Measurements from ENCODE around the gene TSHZ3. TPM values are rescaled to one million over a fixed set of nuclear protein-coding genes. Genes with fewer than 3 reads are reported as not detected.

TSHZ3 gene
- total RNA-seq, 1 donor from 2014 or later = 6.3 TPM

DNA sequence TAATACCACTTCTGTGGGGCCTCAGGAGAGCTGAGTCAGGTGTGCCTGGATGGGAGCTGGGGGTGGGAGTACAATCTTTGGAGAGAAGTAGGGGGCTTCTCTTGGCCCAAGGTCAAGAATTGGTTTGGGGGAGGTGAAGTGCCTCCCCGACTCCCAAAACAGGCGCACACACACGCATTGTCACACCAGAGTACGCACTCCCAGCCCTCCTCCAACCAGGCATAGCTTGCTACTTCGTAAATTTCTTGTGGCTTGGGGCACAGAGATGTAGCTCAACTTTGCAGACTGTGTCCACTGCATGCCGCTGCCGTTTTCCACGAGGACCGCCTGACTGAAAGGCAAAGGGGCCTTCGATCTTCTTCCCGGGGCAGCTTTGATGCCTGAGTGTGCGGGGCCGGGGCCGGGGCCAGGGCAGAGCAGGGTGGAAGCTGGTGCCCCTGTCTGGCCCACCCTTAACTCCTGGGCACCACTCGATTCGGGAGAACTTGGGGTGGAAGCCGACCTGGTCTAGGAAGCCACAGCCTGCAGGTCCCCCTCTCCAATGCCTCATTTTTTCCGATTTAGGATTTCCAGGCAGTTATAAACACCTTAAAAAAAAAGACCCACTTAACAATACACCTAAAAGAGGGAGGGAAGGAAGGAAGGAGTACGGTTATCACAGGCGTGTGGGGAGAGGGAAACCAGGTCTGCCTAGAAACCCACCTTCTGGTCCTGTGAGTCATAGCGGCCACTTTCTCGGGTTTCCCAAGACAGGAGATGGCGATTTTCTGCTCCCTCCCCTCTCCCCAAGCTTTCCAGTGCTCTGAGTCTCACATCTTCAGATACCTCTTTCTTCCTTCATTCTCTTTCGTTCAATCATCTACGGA, 5.8 kb upstream of the TSHZ3 start:
- H3K4me1 ChIP-seq (ENCODE audit: control insufficient read depth in 3 of 3, insufficient read depth in 3 of 3, low read length in 3 of 3) = peaks cover 9 to 15% (median 12%) of the 10 kb centered on the region in 3 donors
- H3K4me3 ChIP-seq (ENCODE audit: low read length in 3 of 3) = no peak overlapping the region
- H3K36me3 ChIP-seq (ENCODE audit: control insufficient read depth in 3 of 3, insufficient read depth in 3 of 3, low read length in 3 of 3) = no peaks in the 10 kb centered on the region
- H3K9me3 ChIP-seq (ENCODE audit: control insufficient read depth in 3 of 3, low read length in 3 of 3) = no peaks in the 10 kb centered on the region
- no peak overlapping the region for H3K27ac ChIP-seq (ENCODE audit: low read depth, low read length)
- H3K27me3 ChIP-seq (ENCODE audit: control insufficient read depth in 3 of 3, insufficient read depth in 3 of 3, low read length in 3 of 3) = peaks cover 34 to 53% (median 42%) of the 10 kb centered on the region in 3 donors
- H3K9ac ChIP-seq (ENCODE audit: low read depth in 1 of 3, low read length in 3 of 3) = no peak overlapping the region

GRCh38 chr19:31354316-31354715, 5.1 kb upstream of the TSHZ3 start:
- Histone ChIP-seq H3K9ac (ENCODE audit: low read depth in 1 of 3, low read length in 3 of 3) (no peak overlapping the region), H3K36me3 (ENCODE audit: control insufficient read depth in 3 of 3, insufficient read depth in 3 of 3, low read length in 3 of 3) (no peaks in the 10 kb centered on the region), H3K27me3 (ENCODE audit: control insufficient read depth in 3 of 3, insufficient read depth in 3 of 3, low read length in 3 of 3) (peaks cover 34 to 53% (median 42%) of the 10 kb centered on the region in 3 donors), H3K4me3 (ENCODE audit: low read length in 3 of 3) (no peak overlapping the region), H3K4me1 (ENCODE audit: control insufficient read depth in 3 of 3, insufficient read depth in 3 of 3, low read length in 3 of 3) (peaks cover 9 to 15% (median 12%) of the 10 kb centered on the region in 3 donors), H3K27ac (ENCODE audit: low read depth, low read length) (no peak overlapping the region), H3K9me3 (ENCODE audit: control insufficient read depth in 3 of 3, low read length in 3 of 3) (no peaks in the 10 kb centered on the region)

DNA sequence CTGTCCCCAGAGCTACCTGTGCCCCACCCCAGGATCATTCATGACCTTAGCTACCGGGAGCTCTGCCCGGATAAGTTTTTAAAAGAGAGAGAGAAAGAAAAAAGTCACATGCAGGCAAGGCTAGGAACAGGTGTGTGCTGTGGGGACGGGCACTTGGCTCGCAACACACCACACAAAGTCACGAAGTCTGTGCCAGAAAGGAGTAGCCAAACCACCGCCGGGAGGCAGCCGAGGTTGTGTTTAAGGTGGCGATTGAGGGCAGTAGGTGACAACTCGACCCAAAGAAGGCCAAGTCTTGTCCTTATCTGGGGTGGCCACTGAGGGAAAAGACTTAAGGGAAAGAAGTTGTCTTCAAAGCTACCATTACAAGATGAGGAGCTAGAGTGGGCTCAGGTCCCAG, 4.6 kb upstream of the TSHZ3 start:
- Histone ChIP-seq H3K4me1 (ENCODE audit: control insufficient read depth in 3 of 3, insufficient read depth in 3 of 3, low read length in 3 of 3) (peaks cover 9 to 16% (median 12%) of the 10 kb centered on the region in 3 donors), H3K9me3 (ENCODE audit: control insufficient read depth in 3 of 3, low read length in 3 of 3) (no peaks in the 10 kb centered on the region), H3K9ac (ENCODE audit: low read depth in 1 of 3, low read length in 3 of 3) (no peak overlapping the region), H3K4me3 (ENCODE audit: low read length in 3 of 3) (no peak overlapping the region), H3K27ac (ENCODE audit: low read depth, low read length) (no peak overlapping the region), H3K27me3 (ENCODE audit: control insufficient read depth in 3 of 3, insufficient read depth in 3 of 3, low read length in 3 of 3) (peaks cover 34 to 53% (median 42%) of the 10 kb centered on the region in 3 donors), H3K36me3 (ENCODE audit: control insufficient read depth in 3 of 3, insufficient read depth in 3 of 3, low read length in 3 of 3) (no peaks in the 10 kb centered on the region)

GRCh38 chr19:31352782-31353651, 3.8 kb upstream of the TSHZ3 start:
- H3K27ac ChIP-seq (ENCODE audit: low read depth, low read length) = no peak overlapping the region
- peaks cover 34 to 50% (median 44%) of the 10 kb centered on the region in 3 donors for H3K27me3 ChIP-seq (ENCODE audit: control insufficient read depth in 3 of 3, insufficient read depth in 3 of 3, low read length in 3 of 3)
- peaks cover 11 to 24% (median 16%) of the 10 kb centered on the region in 3 donors for H3K4me1 ChIP-seq (ENCODE audit: control insufficient read depth in 3 of 3, insufficient read depth in 3 of 3, low read length in 3 of 3)
- H3K9me3 ChIP-seq (ENCODE audit: control insufficient read depth in 3 of 3, low read length in 3 of 3) = no peaks in the 10 kb centered on the region
- H3K9ac ChIP-seq (ENCODE audit: low read depth in 1 of 3, low read length in 3 of 3) = no peak overlapping the region
- no peaks in the 10 kb centered on the region for H3K36me3 ChIP-seq (ENCODE audit: control insufficient read depth in 3 of 3, insufficient read depth in 3 of 3, low read length in 3 of 3)
- H3K4me3 ChIP-seq (ENCODE audit: low read length in 3 of 3) = no peak overlapping the region

- H3K36me3 ChIP-seq (ENCODE audit: control insufficient read depth in 3 of 3, insufficient read depth in 3 of 3, low read length in 3 of 3) = no peaks in the 10 kb centered on the region
- H3K9ac ChIP-seq (ENCODE audit: low read depth in 1 of 3, low read length in 3 of 3) = no peak overlapping the region
- no peaks in the 10 kb centered on the region for H3K9me3 ChIP-seq (ENCODE audit: control insufficient read depth in 3 of 3, low read length in 3 of 3)
- H3K27me3 ChIP-seq (ENCODE audit: control insufficient read depth in 3 of 3, insufficient read depth in 3 of 3, low read length in 3 of 3) = peaks cover 32 to 48% (median 46%) of the 10 kb centered on the region in 3 donors
- peaks cover 16 to 28% (median 17%) of the 10 kb centered on the region in 3 donors for H3K4me1 ChIP-seq (ENCODE audit: control insufficient read depth in 3 of 3, insufficient read depth in 3 of 3, low read length in 3 of 3)
- H3K27ac ChIP-seq (ENCODE audit: low read depth, low read length) = no peak overlapping the region
- H3K4me3 ChIP-seq (ENCODE audit: low read length in 3 of 3) = peak overlapping the region in 1 of 3 donors; percentile 69
These were observed 3.1 kb upstream of the TSHZ3 start for GRCh38 chr19:31352296-31352781.

DNA sequence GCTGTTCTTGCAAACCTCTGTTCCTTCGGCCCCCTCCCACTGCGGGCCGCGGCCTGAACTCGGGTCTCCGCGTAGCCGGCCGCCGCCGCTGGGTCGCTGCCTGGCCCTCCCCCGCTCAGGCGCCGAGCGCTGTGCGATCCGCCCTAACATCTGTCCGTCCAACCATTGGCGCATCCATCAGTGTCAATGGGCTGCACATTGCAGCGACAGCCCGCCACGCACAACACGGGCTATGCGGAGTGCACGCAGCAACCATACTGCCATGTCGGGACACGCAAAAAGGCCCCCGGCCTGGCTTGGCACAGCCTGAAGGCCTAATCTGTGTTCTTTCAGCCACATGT, 2.6 kb upstream of the TSHZ3 start:
- Histone ChIP-seq H3K9ac (ENCODE audit: low read depth in 1 of 3, low read length in 3 of 3) (peak overlapping the region; percentile 20 to 76 (median 70)), H3K27ac (ENCODE audit: low read depth, low read length) (no peak overlapping the region), H3K4me1 (ENCODE audit: control insufficient read depth in 3 of 3, insufficient read depth in 3 of 3, low read length in 3 of 3) (peaks cover 16 to 28% (median 17%) of the 10 kb centered on the region in 3 donors), H3K27me3 (ENCODE audit: control insufficient read depth in 3 of 3, insufficient read depth in 3 of 3, low read length in 3 of 3) (peaks cover 30 to 46% (median 46%) of the 10 kb centered on the region in 3 donors), H3K36me3 (ENCODE audit: control insufficient read depth in 3 of 3, insufficient read depth in 3 of 3, low read length in 3 of 3) (no peaks in the 10 kb centered on the region), H3K4me3 (ENCODE audit: low read length in 3 of 3) (peak overlapping the region; percentile 69 to 78 (median 74)), H3K9me3 (ENCODE audit: control insufficient read depth in 3 of 3, low read length in 3 of 3) (no peaks in the 10 kb centered on the region)

- no peaks in the 10 kb centered on the region for H3K9me3 ChIP-seq (ENCODE audit: control insufficient read depth in 3 of 3, low read length in 3 of 3)
- no peaks in the 10 kb centered on the region for H3K36me3 ChIP-seq (ENCODE audit: control insufficient read depth in 3 of 3, insufficient read depth in 3 of 3, low read length in 3 of 3)
- peak overlapping the region; percentile 68 to 76 (median 70) for H3K9ac ChIP-seq (ENCODE audit: low read depth in 1 of 3, low read length in 3 of 3)
- H3K4me3 ChIP-seq (ENCODE audit: low read length in 3 of 3) = peak overlapping the region; percentile 69 to 78 (median 74)
- peaks cover 16 to 28% (median 17%) of the 10 kb centered on the region in 3 donors for H3K4me1 ChIP-seq (ENCODE audit: control insufficient read depth in 3 of 3, insufficient read depth in 3 of 3, low read length in 3 of 3)
- H3K27ac ChIP-seq (ENCODE audit: low read depth, low read length) = peak overlapping the region; percentile 36
- peaks cover 25 to 46% (median 42%) of the 10 kb centered on the region in 3 donors for H3K27me3 ChIP-seq (ENCODE audit: control insufficient read depth in 3 of 3, insufficient read depth in 3 of 3, low read length in 3 of 3)
These were observed 2.0 kb upstream of the TSHZ3 start for GRCh38 chr19:31351056-31351854.

DNA sequence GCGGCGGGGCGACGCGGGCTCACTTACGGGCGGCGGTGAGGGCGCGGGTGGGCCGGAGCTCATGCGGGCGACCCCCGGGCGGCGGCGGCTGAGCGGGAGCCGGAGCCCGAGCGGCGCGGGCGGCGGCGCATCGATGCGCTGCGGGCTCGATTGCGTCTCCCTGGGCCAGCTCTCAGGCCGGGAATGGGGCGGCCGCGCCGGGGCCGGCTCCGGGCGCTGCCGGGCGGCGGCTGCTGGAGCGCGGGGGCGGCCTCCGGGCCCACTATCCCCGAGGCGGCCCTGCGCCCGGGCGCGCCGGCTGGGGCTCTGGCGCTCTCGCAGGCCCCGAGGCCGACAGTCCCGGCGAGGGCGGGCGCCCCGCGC, 1.4 kb upstream of the TSHZ3 start:
- Histone ChIP-seq H3K4me3 (ENCODE audit: low read length in 3 of 3) (peak overlapping the region; percentile 69 to 78 (median 74)), H3K36me3 (ENCODE audit: control insufficient read depth in 3 of 3, insufficient read depth in 3 of 3, low read length in 3 of 3) (no peaks in the 10 kb centered on the region), H3K4me1 (ENCODE audit: control insufficient read depth in 3 of 3, insufficient read depth in 3 of 3, low read length in 3 of 3) (peaks cover 16 to 28% (median 17%) of the 10 kb centered on the region in 3 donors), H3K9me3 (ENCODE audit: control insufficient read depth in 3 of 3, low read length in 3 of 3) (no peaks in the 10 kb centered on the region), H3K9ac (ENCODE audit: low read depth in 1 of 3, low read length in 3 of 3) (peak overlapping the region; percentile 68 to 76 (median 70)), H3K27me3 (ENCODE audit: control insufficient read depth in 3 of 3, insufficient read depth in 3 of 3, low read length in 3 of 3) (peaks cover 19 to 51% (median 42%) of the 10 kb centered on the region in 3 donors), H3K27ac (ENCODE audit: low read depth, low read length) (peak overlapping the region; percentile 72)

DNA sequence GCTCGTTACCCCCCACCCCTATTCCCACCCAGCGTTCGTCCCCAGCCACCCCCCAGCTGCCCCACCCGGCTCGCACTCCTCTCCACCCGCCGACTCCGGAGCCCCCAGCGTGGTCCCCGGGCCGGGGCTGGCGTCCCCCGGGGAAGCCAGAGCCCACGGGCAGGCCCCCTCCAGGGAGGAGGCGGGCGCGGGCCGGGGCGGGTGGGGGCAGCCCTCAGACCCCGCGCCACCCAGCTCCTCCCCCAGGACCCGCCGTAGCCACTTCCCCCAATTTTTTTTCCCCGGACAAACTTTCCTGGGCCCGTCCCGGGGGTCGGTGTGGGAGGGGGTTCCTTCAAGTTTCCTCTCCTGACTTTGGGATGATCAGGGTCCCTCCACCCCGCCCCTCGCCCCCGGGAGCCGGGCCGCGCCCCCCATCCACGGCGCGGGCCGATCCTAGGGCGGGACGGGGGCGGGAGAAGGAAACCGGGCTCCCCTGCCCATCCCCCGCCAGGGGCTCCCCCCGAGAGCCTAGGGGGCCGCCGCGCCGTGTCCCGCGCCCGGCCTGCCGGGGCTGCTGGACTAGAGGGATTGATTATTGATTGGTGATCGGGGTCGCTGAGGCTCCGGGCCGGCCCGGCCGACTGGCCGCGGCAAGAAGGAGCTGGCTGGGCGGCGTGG, 927 bp upstream of the TSHZ3 start:
- Histone ChIP-seq H3K36me3 (ENCODE audit: control insufficient read depth in 3 of 3, insufficient read depth in 3 of 3, low read length in 3 of 3) (no peaks in the 10 kb centered on the region), H3K4me3 (ENCODE audit: low read length in 3 of 3) (peak overlapping the region; percentile 52 to 69 (median 54)), H3K4me1 (ENCODE audit: control insufficient read depth in 3 of 3, insufficient read depth in 3 of 3, low read length in 3 of 3) (peaks cover 16 to 28% (median 17%) of the 10 kb centered on the region in 3 donors), H3K27me3 (ENCODE audit: control insufficient read depth in 3 of 3, insufficient read depth in 3 of 3, low read length in 3 of 3) (peaks cover 16 to 49% (median 40%) of the 10 kb centered on the region in 3 donors), H3K27ac (ENCODE audit: low read depth, low read length) (peak overlapping the region; percentile 72), H3K9me3 (ENCODE audit: control insufficient read depth in 3 of 3, low read length in 3 of 3) (no peaks in the 10 kb centered on the region), H3K9ac (ENCODE audit: low read depth in 1 of 3, low read length in 3 of 3) (peak overlapping the region; percentile 10 to 76 (median 50))
